GM18520 (cell line): ENCODE measurements around the gene AGTRAP.

Experiments used
- ATAC-seq: cut with Tn5 transposase; IDR thresholded peaks from one replicate; pipeline ENCODE4 v1.9.1; 2021; ENCODE audit not compliant: unreplicated experiment

Gene AGTRAP

DNA sequence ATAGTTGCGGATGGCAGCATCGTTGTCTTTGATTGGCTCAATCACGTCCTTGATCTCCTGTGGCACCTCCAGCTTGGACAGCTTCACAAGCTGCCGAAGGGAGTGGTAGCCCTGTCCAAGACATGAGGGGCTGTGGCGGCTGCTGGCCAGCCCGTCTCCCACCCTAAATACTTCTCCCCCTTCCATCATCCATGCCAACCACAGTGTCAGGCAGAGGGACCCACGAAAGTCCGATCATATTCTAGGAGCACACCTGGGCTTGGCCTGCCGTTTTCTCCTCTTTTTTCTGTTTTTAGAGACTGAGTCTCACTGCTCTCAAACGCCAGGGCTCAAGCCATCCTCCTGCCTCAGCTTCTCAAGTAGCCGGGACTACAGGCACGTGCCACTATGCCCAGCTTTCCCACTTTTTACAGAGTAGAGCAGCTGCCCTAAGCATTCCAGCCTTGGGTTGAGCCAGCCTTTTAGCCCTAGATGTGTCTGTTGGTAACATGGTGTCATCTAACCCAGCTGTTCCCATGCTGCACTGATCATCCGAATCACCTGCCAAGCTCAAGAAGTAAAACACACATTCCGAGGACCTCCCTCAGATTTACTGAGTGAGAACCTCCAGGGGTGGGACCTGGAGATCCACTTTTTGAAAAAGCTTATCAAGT lies 59.4 kb downstream of the AGTRAP start:
- ATAC-seq = no peak

DNA sequence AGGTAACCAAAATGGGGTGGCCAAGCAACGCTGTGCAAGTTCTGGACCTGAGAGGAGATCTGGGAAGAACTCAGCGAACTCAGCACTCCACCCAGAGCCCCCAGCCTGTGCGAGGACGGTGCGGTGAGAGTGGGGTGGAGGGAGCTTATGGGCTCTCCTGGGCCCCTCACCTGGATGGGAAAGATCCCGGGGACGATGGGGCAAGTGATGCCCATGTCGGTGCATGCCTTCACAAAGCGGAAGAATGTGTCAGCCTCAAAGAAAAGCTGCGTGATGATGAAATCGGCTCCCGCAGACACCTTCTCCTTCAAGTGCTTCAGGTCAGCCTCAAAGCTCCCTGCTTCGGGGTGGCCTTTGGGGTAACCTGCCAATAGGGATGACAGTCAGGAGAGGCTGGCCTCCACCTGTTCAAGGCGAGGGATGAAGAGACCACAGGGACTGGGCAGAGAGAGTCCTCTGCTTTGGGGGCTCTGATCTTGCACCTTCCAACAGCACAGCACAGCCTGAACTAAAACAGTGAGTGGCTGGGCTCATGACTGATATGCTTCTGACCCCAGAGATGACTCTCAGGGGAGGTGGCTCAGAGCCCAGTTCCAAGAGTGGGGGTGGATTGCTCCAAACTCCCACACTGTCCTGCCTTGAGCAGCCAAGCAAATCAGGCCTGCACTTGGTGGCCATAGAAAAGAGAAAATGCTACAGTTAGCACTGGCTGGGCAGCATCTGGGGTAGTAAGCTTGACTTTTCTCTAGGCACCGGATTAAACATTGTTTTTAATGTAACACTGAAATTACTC lies 60.3 kb downstream of the AGTRAP start:
- no peak for ATAC-seq

DNA sequence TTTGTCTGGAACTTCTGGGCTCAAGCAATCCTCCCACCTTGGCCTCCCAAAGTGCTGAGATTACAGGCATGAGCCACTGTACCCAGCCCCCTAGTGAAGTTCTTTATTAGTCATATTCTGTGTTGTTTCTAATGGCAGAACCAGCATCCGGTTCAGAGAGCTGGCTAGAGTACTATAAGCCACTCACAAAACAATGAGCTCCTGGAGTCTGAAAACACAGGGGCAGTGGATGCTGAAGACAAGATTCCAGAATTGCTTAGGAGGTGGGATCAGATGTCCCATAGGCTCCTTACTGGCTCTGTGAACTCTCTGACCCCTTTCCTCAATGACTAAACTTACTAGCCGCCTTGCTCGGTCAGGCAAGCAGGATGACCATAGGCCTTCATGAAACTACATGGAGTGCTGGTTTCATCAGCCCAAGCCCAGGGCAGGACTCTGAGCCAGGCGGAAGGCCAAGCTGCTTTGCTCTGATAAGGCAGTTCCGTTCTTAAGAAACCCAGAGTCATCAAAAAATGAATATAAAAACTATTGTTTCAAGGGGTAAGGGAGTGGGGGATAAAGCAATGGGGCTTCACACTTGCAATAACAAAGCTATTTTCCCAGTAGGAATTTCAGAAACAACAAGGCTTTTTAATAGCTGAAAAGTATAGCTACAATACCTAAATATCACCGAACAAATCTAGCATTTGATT lies 61.7 kb downstream of the AGTRAP start:
- ATAC-seq = no peak

DNA sequence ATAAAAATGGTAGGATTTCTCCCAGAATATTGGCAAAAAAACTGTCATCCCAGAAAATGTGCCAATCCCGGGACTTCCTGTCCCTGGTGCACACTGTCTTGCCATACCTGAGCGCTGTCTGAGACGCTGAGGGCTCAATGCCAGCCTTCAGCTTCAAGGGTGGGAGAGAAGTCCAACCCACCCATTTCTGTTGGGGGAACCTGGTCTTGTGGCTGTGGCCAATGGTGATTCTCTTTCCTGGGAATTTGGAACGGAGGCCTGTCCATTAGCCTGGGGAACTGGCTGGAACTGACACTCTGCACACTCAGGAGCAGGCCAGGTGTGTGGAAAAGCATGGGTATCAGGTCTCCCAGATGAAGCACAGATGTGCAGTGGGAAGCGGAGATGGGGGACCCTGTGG lies 63.2 kb downstream of the AGTRAP start:
- no peak for ATAC-seq

DNA sequence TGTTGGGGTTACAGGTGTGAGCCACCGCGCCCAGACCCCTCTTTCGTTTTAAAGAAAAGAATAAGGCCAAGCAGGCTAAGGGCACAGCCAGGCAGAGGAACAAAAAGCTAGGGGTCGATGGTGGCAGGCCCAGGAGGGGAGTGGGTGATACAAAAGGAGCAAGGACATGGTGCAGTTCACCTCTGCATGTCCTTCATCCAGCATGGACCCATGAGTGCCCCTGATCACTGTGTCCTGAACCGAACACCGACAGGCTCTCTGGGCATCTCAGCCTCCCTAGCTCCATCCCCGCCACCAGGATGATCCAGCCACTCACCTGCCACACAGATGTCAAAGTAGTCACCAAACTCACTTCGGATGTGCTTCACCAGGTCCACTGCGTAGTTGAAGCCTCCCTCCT lies 64.0 kb downstream of the AGTRAP start:
- ATAC-seq = no peak

DNA sequence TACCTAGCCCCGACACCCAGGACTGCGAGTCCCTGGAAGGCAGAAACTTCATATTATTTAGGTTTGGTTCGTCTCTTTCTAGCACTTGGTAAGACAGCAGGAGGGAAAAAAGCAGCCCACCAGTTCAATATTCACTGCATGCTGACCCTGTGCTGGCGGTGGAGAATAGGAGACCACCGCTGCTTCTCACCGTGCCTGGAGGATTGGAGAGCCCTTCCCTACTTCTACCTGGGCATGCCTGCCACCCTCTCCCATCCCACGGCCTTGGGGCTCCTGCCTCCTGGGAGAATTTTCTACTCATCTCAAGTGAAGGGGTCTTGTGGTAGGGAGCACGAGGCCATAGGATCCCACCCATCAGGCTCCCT lies 64.4 kb downstream of the AGTRAP start:
- no peak for ATAC-seq
